Neuron (in vitro differentiated cells): Measurements from ENCODE around the gene AQP2.

Experiments
- H2AFZ ChIP-seq: one replicate; pipeline ENCODE4 v1.6.1; 2013; ENCODE audit warnings: low read depth, mild to moderate bottlenecking, inconsistent platforms, low read length, moderate library complexity
- H3K27me3 ChIP-seq: one replicate; pipeline ENCODE4 v1.6.1; 2013; ENCODE audit warnings: low read length; ENCODE audit not compliant: insufficient read depth
- H3K36me3 ChIP-seq: one replicate; pipeline ENCODE4 v1.6.1; 2013; ENCODE audit warnings: low read length; ENCODE audit not compliant: insufficient read depth
- H3K4me1 ChIP-seq: one replicate; pipeline ENCODE4 v1.6.1; 2013; ENCODE audit warnings: low read length; ENCODE audit not compliant: insufficient read depth
- H3K4me3 ChIP-seq: 2 replicates; pipeline ENCODE4 v1.5.1; 2013; ENCODE audit warnings: mild to moderate bottlenecking, low read length, moderate library complexity
- H3K9me3 ChIP-seq: one replicate; pipeline ENCODE4 v1.6.1; 2013; ENCODE audit warnings: low read length

The AQP2 gene

GRCh38 chr12:49910331-49911212 lies 40.0 kb upstream of the AQP2 start:
- no peak overlapping the region for H2AFZ ChIP-seq
- no peaks in the 10 kb centered on the region for H3K36me3 ChIP-seq
- no peak overlapping the region for H3K4me3 ChIP-seq
- peaks cover 19% of the 10 kb centered on the region for H3K4me1 ChIP-seq
- no peaks in the 10 kb centered on the region for H3K9me3 ChIP-seq
- H3K27me3 ChIP-seq: peaks cover 19% of the 10 kb centered on the region

- H3K36me3 ChIP-seq: no peaks in the 10 kb centered on the region
- peaks cover 14% of the 10 kb centered on the region for H3K27me3 ChIP-seq
- peaks cover 19% of the 10 kb centered on the region for H3K4me1 ChIP-seq
- no peaks in the 10 kb centered on the region for H3K9me3 ChIP-seq
- H3K4me3 ChIP-seq: no peak overlapping the region
- H2AFZ ChIP-seq: no peak overlapping the region
Observed at GRCh38 chr12:49911213-49911605, 39.3 kb upstream of the AQP2 start.

GRCh38 chr12:49912345-49913255 lies 37.9 kb upstream of the AQP2 start:
- Histone ChIP-seq H3K36me3 (no peaks in the 10 kb centered on the region), H3K4me3 (no peak overlapping the region), H3K9me3 (no peaks in the 10 kb centered on the region), H3K4me1 (peaks cover 19% of the 10 kb centered on the region), H3K27me3 (peaks cover 12% of the 10 kb centered on the region), H2AFZ (no peak overlapping the region)

- Histone ChIP-seq H3K4me1 (peaks cover 7% of the 10 kb centered on the region), H3K9me3 (no peaks in the 10 kb centered on the region), H2AFZ (no peak overlapping the region), H3K36me3 (no peaks in the 10 kb centered on the region), H3K4me3 (no peak overlapping the region), H3K27me3 (peaks cover 11% of the 10 kb centered on the region)
Observed at GRCh38 chr12:49916129-49916919, 34.2 kb upstream of the AQP2 start.

- Histone ChIP-seq H3K36me3 (no peaks in the 10 kb centered on the region), H3K9me3 (no peaks in the 10 kb centered on the region), H3K4me1 (peaks cover 7% of the 10 kb centered on the region), H3K27me3 (peaks cover 9% of the 10 kb centered on the region), H2AFZ (no peak overlapping the region), H3K4me3 (no peak overlapping the region)
Observed at GRCh38 chr12:49917166-49917787, 33.3 kb upstream of the AQP2 start.

GRCh38 chr12:49917788-49918173 lies 32.8 kb upstream of the AQP2 start:
- Histone ChIP-seq H3K36me3 (no peaks in the 10 kb centered on the region), H2AFZ (no peak overlapping the region), H3K9me3 (no peaks in the 10 kb centered on the region), H3K4me3 (no peak overlapping the region), H3K4me1 (peaks cover 7% of the 10 kb centered on the region), H3K27me3 (peaks cover 12% of the 10 kb centered on the region)

- Histone ChIP-seq H3K9me3 (no peaks in the 10 kb centered on the region), H3K4me1 (no peaks in the 10 kb centered on the region), H2AFZ (no peak overlapping the region), H3K27me3 (peaks cover 12% of the 10 kb centered on the region), H3K36me3 (no peaks in the 10 kb centered on the region), H3K4me3 (no peak overlapping the region)
Observed at GRCh38 chr12:49920241-49920914, 30.2 kb upstream of the AQP2 start.

- Histone ChIP-seq H2AFZ (no peak overlapping the region), H3K4me1 (no peaks in the 10 kb centered on the region), H3K4me3 (no peak overlapping the region), H3K36me3 (no peaks in the 10 kb centered on the region), H3K27me3 (peaks cover 12% of the 10 kb centered on the region), H3K9me3 (no peaks in the 10 kb centered on the region)
Observed at GRCh38 chr12:49920915-49921286, 29.6 kb upstream of the AQP2 start.

- H2AFZ ChIP-seq: no peak overlapping the region
- peaks cover 12% of the 10 kb centered on the region for H3K27me3 ChIP-seq
- no peaks in the 10 kb centered on the region for H3K9me3 ChIP-seq
- no peaks in the 10 kb centered on the region for H3K36me3 ChIP-seq
- no peak overlapping the region for H3K4me3 ChIP-seq
- no peaks in the 10 kb centered on the region for H3K4me1 ChIP-seq
Observed at GRCh38 chr12:49921299-49921698, 29.2 kb upstream of the AQP2 start.

GRCh38 chr12:49921936-49922335 lies 28.6 kb upstream of the AQP2 start:
- H3K27me3 ChIP-seq: peaks cover 12% of the 10 kb centered on the region

GRCh38 chr12:49922349-49923034 lies 28.0 kb upstream of the AQP2 start:
- H3K36me3 ChIP-seq: no peaks in the 10 kb centered on the region
- H3K4me3 ChIP-seq: no peak overlapping the region
- H3K4me1 ChIP-seq: no peaks in the 10 kb centered on the region
- H2AFZ ChIP-seq: no peak overlapping the region
- peaks cover 12% of the 10 kb centered on the region for H3K27me3 ChIP-seq
- H3K9me3 ChIP-seq: no peaks in the 10 kb centered on the region

More at GRCh38 chr12:49921936-49922335, 28.6 kb upstream of the AQP2 start:
- no peaks in the 10 kb centered on the region for H3K36me3 ChIP-seq
- no peaks in the 10 kb centered on the region for H3K9me3 ChIP-seq
- no peak overlapping the region for H2AFZ ChIP-seq
- no peak overlapping the region for H3K4me3 ChIP-seq
- H3K4me1 ChIP-seq: no peaks in the 10 kb centered on the region
